HG03135 (cell line): Measurements from ENCODE around the gene POU2AF1.

Experiments
- ATAC-seq: cut with Tn5 transposase; IDR thresholded peaks from one replicate; pipeline ENCODE4 v1.9.1; 2021; ENCODE audit warnings: mild to moderate bottlenecking, moderate library complexity; ENCODE audit not compliant: unreplicated experiment

The POU2AF1 gene

DNA sequence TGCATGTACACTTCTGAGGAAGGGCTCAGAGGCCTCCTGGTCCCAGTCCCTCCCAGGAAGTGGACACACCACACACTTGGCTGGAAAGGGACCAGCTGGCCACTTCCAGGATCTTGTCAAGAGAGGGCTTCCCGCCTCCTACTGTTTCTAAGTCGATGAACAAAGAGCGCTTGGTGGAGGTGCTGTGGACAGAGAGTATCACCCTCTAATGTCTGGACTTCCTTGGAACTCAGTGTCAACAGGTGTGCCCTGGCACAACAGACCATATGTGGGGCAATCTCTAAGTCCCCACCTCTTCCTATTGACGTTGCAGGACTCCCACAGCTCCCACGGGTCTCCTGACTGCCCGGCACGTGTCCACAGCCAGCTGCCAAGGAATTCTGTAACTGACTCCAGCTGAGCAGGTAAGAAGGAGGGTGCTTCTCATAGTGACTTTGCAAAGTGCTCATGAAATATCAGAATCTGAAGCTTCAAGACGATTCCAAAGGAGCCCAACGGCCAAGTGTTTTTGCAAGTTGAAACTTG lies 16.1 kb downstream of the POU2AF1 start:
- ATAC-seq: no peak

DNA sequence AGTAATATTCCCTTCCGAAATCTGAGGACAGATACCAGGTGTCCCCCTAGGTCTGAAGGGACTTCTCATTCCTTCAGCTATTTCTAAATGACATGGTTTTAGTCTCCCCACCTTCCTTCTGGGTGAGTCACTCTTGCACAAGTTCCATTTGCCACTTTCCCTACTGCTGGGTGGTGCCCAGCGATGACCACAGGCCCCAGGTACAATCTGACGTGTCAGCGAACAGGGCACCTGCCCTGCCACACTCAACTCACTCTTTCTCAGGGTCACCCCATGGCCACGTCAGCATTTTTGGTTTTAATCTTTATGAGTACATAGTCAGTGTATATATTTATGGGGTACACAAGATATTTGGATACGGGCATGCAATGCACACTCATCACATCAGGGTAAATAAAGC lies 17.2 kb downstream of the POU2AF1 start:
- no peak for ATAC-seq

DNA sequence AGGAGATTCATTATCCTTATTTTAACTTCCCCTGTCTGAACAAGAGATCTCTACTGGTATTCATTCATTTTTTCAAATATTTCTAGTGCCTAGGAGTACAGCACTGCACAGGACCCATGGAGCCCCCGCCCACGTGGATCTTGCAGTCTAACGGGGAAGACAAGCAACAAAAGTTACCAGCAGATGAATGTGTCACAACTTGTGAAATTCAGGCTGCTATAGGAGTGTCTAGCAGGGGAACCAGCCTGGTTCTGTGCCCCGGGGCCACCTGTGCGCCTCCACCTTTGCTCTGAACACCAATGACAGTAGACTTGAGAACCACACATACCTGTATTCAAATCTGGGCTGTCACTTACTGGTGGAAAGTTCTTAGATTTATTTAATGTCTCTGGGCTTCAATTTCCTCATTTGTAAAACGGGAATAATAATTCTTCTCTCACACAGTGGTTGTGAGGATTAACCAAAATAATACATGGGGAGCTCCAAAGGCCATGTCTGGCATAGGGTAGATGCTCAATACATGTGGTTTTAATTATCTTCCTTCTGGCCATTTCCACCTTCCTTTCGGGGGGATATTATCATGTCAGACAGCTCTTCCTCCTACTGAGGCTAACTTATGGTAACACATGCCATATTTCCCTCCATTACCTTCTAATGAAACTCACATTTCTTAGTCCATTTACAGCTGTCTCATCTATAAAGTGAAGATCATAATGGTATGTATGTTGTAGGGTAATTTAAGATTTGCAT lies 17.8 kb downstream of the POU2AF1 start:
- no peak for ATAC-seq

DNA sequence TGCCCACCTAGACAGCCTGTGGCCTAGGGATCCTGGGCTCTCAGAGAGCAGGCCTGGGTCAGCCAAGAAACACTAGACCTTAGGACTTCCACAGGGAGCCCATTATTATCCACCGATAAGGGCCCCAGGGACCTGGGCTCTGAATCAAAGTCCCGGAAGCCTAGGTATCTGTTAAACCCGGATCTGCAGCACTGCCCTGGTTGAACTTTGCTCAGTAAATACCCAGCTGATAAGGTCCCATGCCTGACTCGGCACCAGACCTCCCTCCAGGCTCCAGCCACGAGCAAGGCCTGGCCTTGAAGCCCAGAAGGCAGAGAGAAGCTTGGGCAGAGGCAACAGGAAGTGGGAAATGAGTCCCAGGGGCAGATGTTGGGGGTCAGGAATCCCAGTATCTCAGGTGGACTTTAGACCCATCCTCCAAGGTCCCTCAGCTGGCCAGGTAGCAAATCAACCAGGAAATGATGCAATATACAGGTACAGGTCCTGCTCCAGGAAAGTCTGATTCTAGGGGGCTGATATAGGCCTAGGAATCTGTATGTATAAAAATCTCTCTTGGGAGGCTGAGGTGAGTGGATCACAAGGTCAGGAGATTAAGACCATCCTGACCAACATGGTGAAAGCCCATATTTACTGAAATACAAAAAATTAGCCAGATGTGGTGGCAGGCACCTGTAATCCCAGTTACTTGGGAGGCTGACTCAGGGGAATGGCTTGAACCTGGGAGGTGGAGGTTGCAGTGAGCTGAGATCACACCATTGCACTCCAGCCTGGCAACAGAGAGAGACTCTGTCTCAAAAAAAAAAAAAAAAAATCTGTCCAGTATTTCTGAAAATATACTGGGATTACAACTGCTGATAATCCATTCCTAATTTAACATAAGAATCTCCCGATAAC lies 18.7 kb downstream of the POU2AF1 start:
- ATAC-seq: no peak

DNA sequence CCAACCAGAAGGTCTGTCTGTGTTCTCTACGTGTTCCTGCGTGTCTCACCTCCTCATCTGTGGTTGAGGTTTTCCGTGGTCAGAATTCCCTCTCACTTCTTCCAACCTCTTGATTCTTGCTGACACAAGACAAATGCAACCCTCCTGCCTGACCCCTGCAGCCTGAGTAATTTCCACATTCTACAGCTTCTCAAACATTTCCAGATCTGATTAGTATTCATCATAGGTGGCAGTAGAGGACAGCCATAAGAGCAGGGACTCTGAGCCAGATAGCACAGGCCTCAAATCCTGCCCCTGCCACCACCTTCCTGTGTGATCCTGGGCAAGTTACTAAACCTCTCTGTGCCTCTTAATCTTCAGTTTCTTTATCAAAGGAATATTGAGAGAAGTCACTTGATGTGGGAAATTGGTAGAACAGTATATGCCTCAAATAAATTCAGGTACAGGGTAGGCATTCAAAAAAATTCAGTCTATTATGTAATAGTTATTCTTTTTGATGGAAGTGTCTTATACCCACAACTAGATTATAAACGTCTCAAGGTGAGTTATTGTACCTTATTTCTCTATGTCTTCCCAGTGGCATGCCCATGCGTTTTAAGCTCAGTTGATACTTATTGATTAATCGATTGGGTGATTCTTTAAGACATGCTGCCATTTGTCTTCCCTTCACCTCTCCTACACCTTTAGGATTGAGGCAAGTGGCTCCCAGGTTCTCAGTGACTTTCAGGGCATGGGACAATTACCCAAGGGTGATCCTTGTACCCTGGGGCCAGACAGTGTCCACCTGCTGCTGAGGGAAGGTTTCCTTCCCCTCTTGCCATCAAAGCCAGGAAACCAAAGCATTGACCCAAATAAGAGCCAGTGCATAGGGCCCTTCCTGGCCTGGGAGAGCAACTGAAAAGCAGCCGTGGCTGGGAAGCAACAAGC lies 19.6 kb downstream of the POU2AF1 start:
- no peak for ATAC-seq

DNA sequence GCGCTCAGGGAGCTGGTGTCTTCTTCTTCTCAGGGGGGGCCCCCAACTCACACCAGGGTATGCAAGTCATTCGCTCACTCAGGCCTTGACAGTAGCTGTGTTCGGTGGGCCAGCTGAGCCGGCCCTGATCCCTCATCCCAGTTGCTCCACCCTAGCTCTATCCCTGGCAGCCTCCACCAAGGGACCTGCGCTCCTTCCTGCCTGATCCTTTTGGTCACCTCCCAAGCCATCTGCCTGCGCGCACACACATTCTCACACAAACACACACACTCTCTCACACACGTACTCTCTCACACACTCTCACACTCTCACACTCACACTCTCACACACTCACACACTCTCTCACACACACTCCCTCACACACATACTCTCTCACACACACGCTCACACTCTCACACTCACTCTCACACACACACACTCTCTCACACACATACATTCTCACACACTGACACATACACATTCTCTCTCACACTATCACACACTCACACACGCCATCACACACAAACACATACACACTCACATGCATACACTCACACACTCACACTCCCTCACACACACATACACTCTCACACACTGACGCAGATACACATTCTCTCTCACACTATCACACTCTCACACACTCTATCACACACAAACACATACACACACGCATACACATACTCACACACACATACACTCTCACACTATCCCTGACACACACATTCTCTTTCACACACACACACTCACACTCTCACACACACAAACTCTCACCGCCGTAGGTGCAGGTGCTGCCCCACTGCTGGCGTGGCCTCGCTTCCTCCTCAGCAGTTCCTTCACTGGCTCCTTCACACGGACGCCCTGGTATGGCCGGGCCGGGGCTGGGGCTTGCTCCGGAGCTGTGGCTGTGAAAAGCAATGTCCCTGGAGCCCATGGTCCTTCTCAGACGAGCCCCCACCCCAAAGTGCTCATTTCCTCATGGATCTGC lies 20.8 kb downstream of the POU2AF1 start:
- no peak for ATAC-seq

DNA sequence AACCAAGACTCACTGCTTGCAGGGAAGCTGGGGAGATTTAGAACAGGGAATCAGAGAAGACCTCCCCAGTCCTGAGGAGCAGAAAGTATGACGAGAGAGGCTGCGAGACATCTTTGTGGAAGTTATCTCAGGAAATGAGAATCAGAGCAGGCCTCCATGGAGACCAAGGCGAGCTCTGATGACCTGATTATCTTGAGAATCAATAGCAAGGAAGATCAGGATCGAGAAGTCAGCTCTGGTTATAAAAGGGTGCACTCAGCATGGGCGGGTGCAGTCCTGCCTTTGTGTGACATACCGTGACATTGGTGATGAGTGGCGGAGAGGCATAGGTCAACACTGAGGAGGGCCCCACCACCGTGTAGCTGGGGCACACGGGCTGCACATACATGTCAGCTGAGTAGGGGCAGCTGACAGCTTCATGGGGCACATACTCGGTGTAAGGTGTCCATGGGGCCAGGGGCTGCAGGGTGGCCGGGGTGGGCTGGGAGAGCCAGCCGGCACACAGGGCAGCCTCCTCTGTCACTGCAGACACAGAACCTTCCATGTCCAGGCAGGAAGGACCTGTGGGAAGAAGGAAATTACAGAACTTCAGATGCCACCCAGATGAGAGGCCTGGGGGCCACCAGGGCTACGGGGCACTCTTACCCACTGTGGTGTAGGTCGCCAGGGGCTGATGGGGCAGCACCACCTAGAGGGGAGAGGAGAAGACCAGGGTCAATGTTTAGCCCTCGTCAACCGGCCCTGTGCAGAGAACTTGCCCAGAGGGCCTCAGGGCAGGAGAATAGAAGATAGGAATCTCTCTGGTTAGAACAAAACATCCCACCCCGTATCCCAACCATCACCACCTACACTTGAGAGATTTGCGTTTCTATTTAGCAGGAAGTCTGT lies 21.7 kb downstream of the POU2AF1 start:
- ATAC-seq: no peak

DNA sequence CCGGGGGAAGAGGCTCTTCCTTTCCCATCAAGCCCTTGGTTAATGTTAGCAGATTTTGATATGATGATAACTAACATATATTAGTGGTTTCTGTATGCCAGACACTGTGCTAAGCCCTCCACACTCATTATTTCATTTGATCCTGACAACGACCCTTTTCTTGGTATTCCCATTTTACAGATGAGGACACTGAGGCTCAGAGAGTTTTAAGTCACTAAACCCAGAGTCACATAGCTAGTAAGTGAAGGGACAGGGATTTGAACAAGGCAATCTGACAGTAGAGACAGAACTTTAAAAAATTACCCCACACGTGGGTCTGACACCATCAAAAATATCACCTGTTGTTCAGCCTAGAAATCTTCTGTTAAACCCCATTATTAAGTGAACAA lies 22.4 kb downstream of the POU2AF1 start:
- ATAC-seq: no peak

DNA sequence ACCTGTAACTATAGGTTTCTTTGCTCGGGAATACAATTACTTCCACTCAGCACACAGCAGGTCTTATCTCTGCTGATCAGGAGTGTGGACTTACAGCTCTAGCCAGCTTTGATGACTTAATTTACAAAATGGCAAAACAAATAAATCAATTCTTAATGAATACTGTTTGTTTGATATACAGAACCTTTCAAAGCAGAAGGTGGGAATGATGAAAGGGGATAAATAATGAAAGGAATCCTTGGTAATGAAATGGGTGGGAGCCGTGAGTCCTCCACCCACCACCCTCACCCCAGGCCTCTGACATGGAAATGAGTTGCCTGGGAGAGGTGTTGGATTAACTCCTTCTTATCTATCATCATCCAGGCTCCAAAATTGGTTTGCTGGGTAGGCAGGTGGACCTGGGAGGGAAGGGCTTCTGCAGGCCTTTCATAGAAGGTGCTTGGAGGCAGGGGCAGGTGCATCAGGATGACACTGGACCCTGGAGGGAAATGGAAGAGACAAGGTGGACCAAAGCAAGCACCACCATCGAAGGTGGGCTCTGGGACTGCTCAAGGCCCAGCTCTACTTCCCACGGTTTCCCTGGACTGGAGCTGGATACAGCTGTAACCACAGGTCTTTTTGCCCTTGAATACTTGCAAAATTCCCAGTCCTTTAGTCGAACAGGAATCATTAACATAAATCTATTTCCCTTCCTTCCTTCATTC lies 23.0 kb downstream of the POU2AF1 start:
- no peak for ATAC-seq

DNA sequence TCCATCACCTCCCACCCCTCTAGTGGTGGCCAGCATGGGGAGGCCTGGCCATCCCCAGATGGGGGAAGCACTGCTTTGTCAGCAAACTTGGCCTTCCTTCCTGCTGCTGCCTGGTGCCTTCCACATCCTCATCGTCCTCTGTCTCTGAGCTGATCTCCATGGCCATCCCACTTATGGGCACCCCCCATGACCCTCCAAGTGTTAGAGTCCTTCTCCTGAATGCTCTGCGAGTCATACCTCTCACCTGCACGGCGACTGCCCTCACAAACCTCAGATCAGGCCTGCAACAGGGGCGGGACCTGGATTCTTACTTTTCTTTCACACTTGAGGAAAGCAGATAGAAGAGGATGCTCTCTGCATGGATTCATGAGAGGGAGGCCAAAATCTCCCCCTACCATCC lies 24.0 kb downstream of the POU2AF1 start:
- no peak for ATAC-seq

DNA sequence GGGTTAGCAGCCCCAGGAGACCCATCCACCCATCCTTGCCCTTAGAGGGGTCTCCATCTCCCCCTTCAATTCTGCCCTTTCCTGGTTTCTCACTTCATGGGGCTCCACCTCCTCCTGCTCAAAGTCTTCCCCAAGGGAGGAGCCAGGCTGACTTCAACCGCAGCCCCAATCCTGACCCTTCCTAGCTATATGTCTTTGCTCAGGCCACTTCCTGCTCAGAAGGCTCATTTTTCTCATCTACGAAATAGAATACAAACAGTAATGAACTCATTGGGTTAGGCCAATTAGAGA lies 24.5 kb downstream of the POU2AF1 start:
- no peak for ATAC-seq

DNA sequence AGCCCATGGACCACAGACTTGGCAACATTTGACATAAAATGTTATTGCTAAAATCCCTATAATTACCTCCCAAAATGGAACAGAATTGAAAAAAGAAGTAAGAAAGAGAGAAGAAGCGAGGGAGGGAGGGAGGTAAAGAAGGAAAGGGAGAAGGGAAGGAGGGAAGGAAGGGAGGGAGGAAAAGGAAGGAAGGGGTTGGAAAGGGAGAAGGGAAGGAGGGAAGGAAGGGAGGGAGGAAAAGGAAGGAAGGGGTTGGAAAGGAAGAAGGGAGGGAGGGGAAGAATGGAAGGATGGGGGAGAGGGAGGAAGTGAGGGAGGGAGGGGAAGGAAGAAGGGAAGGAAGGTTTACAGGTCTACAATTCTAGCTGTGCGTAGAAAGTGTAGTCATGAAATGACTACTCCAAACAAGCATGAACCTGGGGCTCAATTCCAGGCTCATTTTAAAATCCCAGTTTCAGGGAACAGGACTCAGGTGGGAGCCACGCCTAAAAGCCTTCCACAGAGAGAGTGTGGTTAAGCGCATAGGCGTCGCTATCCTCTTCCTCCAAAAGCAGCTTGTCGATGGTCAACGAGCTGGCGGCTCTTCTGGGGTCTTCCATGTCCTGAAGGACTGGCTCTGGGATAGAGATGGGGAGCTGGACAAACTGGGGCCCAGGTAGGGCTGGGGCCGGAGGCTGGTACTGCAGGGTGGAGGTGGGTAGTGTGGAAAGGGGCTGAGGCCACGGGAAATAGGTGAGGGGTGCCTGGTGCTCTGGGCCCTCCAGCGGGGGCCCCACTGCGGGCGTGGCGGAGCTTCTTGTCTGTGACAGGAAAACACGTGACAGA lies 25.1 kb downstream of the POU2AF1 start:
- no peak for ATAC-seq

DNA sequence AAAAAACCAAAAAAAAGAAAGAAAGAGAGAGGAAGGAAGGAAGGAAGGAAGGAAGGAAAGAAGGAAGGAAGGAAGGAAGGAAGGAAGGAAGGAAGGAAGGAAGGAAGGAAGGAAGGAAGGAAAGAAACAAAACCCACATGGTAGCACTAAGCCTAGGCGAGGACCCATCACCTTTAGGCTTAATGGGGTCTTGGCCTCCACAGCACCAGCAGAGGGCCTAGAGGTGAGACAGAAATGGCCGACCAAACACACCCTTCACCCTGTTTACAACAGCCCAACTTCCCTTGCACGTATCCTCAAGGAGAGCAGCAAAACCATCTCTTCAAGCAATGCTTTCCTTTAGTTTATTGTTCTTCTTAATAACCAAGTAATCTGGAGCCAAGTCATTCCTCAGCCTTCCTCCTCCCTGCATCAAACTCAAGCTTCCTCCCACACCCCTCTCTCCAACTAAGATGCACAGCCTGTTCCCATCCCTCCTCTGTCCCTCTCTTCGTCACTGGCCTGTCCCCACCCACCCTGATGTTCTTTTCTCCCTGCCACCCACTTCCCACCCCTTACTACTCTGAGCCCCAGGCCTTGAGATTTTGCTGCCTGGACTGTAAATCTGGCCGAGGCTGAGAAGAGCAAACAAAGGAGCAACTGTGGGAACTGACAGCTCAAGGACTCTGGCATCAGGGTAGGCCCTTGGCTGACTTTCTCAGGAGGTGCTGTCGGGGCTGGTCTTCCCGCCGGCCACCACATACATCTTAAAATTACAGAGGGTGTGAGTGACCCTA lies 26.0 kb downstream of the POU2AF1 start:
- no peak for ATAC-seq

DNA sequence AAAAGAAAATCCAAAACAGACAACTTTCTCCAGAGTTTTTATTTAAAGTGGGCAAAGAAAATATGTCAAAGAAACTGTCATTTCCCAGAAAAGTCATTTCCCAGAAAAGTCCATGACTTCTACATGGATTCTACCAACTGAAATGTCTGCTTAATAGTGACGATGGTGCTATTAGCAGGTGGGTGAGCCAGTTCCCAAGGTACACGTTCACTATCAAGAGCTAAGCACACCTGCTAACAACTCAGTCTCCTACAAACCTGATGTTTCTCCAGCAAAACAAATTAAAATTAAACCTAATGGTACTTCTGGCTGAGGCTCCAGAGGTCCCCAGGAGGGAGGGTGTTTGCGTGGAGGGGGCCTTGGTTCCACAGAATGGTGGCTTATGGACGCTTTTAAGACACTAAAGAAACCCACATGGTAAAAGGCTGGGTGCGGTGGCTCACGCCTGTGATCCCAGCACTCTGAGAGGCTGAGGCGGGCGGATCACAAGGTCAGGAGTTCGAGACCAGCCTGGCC lies 26.8 kb downstream of the POU2AF1 start:
- no peak for ATAC-seq

DNA sequence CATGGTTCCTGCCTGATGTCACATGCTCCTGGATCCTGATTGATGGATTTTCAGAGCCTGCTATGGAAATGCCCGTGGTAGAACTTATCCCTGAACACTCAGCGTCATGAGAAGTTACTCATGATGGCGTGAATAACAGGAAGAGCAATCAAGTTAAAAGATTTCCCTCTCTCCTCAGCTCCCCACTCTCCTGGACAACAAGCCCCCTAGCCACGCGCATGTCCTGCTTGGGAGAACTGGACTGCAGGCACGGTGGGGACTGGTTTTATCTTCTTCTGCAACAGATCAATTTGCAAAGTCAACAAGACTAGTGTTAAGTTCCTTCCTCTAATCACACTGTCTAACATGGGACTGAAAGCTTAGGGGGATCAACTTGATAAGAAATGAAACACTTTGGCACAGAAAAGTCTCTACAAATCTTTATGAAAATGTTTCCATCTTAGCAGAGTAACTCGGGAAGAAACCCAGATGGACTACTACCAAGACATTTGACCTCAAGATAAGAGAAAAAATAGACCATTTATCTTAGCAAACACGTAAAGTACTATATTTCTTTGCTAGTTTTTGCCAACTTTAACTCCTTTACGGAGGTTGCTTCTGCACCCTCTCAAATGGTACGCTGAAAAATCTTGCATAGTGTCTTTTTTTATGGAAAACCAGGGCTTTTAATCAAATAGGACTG lies 27.6 kb downstream of the POU2AF1 start:
- no peak for ATAC-seq

DNA sequence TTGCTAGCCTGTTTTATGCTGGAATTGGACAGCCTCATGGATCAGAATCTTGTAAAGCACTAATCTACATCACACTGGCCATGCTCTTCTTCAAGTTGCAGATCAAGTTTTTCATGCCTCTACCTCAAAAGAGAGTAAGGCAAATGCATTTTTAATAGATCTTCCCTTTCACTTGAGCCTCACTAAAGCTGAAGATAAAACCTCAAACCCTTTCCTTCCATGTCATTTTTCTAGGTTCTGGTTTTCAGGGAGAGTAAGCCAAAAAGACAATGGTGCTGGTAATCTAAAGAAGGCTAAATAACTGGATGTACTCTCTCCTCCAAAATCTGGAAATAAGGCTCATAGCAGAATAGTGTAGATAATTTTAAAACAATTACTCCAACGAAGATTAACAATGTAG lies 28.3 kb downstream of the POU2AF1 start:
- ATAC-seq: no peak
